Measurements from ENCODE around the gene DNPEP. TPM values are rescaled to one million over a fixed set of nuclear protein-coding genes. Genes with fewer than 3 reads are reported as not detected.

Gene DNPEP
- total and polyA plus RNA-seq, 2 of the 4 experiments (the other 2 are of a cell fraction) = 74.2 to 89.4 TPM

DNA sequence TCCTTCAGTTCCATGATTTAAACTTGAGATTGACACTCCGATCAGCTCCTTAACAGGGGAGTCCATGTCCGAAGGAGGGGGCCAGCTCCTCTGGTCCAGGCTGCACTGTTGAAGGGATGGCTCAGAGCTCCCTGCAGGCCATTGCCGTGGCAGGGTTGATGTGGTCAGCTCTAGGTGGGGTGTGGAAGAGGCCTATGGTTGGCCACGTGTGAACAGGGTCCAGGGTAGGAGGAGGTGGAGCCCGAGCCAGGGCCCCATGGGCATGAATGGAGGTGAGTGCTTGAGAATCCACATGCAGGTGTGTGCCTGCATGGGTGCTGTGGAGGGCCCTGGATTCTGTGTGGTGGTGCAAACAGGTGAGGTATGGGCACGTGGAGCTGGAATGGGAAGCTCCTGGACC lies 48.0 kb upstream of the DNPEP start:
- H3K4me3 ChIP-seq (ENCODE audit: insufficient read depth, low read depth, low read length) = no peak overlapping the region
- DNase-seq (no peak), ATAC-seq (ENCODE audit: low read depth) (no peak)
- H3K9me3 ChIP-seq (ENCODE audit: control insufficient read depth, insufficient read depth, low read length) = no peaks in the 10 kb centered on the region
- H4K8ac ChIP-seq (ENCODE audit: low read depth in 2 of 2, low read length in 2 of 2) = no peak overlapping the region
- H3K4ac ChIP-seq (ENCODE audit: low read depth, low read length) = no peak overlapping the region
- H2AK9ac ChIP-seq (replicated peaks; ENCODE audit: low read depth, low read length, poor library complexity) = no peak overlapping the region
- no peak overlapping the region for H2BK15ac ChIP-seq (ENCODE audit: low read depth, low read length)
- H3K14ac ChIP-seq (replicated peaks; ENCODE audit: low read depth, low read length) = no peak overlapping the region
- no peak overlapping the region for H2BK120ac ChIP-seq (ENCODE audit: low read depth, low read length)
- no peak overlapping the region for H2BK20ac ChIP-seq (ENCODE audit: low read depth, low read length)
- H3K56ac ChIP-seq (ENCODE audit: extremely low read depth, insufficient read depth, low read length) = no peak overlapping the region
- WGBS, 2 experiments (ENCODE audit: extremely low coverage in 2 of 2, insufficient read length in 1 of 2) = 91% methylated on average over 5 of the region's 6 CpGs; no CpG with 5 or more reads in 1 of the 2 experiments
- TF ChIP-seq CHD1 (IDR thresholded peaks at IDR 0.05; ENCODE audit: low read depth, low read length) (no peak), RFX5 (IDR thresholded peaks at IDR 0.05; ENCODE audit: low read depth, low read length) (no peak), BHLHE40 (IDR thresholded peaks at IDR 0.05; ENCODE audit: low read depth, low read length) (no peak)
- TF ChIP-seq, protein P1, sequence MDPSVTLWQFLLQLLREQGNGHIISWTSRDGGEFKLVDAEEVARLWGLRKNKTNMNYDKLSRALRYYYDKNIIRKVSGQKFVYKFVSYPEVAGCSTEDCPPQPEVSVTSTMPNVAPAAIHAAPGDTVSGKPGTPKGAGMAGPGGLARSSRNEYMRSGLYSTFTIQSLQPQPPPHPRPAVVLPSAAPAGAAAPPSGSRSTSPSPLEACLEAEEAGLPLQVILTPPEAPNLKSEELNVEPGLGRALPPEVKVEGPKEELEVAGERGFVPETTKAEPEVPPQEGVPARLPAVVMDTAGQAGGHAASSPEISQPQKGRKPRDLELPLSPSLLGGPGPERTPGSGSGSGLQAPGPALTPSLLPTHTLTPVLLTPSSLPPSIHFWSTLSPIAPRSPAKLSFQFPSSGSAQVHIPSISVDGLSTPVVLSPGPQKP (IDR thresholded peaks at IDR 0.05; ENCODE audit: borderline replicate concordance, low read depth, low read length) = no peak
- no peaks in the 10 kb centered on the region for H4K20me1 ChIP-seq (ENCODE audit: insufficient read depth, low read length)
- H3K27me3 ChIP-seq (ENCODE audit: control insufficient read depth, insufficient read depth, low read length) = no peaks in the 10 kb centered on the region; the same call in 1 of the 2 replicates
- dilution Hi-C loops (cut with HindIII; ENCODE audit: low sequenced_read_pairs, unreplicated experiment) (no loop called here), intact Hi-C loops (cut with micrococcal nuclease) (no loop called here), in situ Hi-C loops (cut with MboI; ENCODE audit: low sequenced_read_pairs) (no loop called here)
- H2AK5ac ChIP-seq (ENCODE audit: low read depth, low read length) = no peak overlapping the region
- peaks cover 3% of the 10 kb centered on the region; the same call in 1 of the 2 replicates for H3K9me1 ChIP-seq (ENCODE audit: insufficient read depth, low read length)
- H3K36me3 ChIP-seq (ENCODE audit: control insufficient read depth, insufficient read depth, low read length) = no peaks in the 10 kb centered on the region
- no peak overlapping the region for H3K18ac ChIP-seq (ENCODE audit: low read depth, low read length)
- H3K79me1 ChIP-seq (ENCODE audit: low read depth in 1 of 2, low read length in 2 of 2) = no peaks in the 10 kb centered on the region
- H4K5ac ChIP-seq (ENCODE audit: low read depth, low read length) = no peak overlapping the region
- peaks cover 5% of the 10 kb centered on the region for H3K4me1 ChIP-seq (ENCODE audit: control insufficient read depth, insufficient read depth, low read length)
- CTCF ChIA-PET = interaction anchor here (1.0 to 1.1 kb wide), 2 partner anchors 13 to 94 kb away, joined by 4 read pairs; no protein-coding TSS in a partner anchor
- no peak overlapping the region for H3K27ac ChIP-seq (ENCODE audit: insufficient read depth, low read length)
- no peak overlapping the region for H3K4me2 ChIP-seq (ENCODE audit: low read depth, low read length)
- H3K23ac ChIP-seq (ENCODE audit: low read depth, low read length) = no peak overlapping the region
- no peak overlapping the region for H2AFZ ChIP-seq (replicated peaks; ENCODE audit: low read length, poor library complexity)
- POLR2A ChIA-PET (ENCODE audit: unreplicated experiment) = no interaction called here
- BruUV-seq (replicated peaks) = no TSS peak
- H4K91ac ChIP-seq (ENCODE audit: insufficient read depth, low read depth, low read length) = no peak overlapping the region
- no peak overlapping the region for H2BK5ac ChIP-seq (ENCODE audit: low read depth, low read length, poor library complexity, severe bottlenecking)
- no peak overlapping the region for H3K9ac ChIP-seq (ENCODE audit: low read depth, low read length)

Data from IMR-90 (cell line).